NCI-H1694 treated with DMSO at 0.1 percent for 48 hours (cell line): ENCODE data around the gene IL22RA2.
"Not testable (repeated sequence)": the region's sequence is repeated elsewhere in the genome, so short reads cannot be mapped to it uniquely, and the experiment has no call there.

Experiments used
- DNase-seq: peaks from one replicate; lab custom pipeline; 2025; lab: John Stamatoyannopoulos, UW

The IL22RA2 gene

GRCh38 chr6:137173501-137173900, at the start of gene IL22RA2:
TSS of gene IL22RA2 (minus strand) at chr6:137173644. CDS start at chr6:137161749, 11,895 bp downstream.
- DNase-seq, result no peak

GRCh38 chr6:137222381-137222780, 48.9 kb upstream of the IL22RA2 start:
- DNase-seq, result no peak

- no peak for DNase-seq
Measured at GRCh38 chr6:137219664-137220252, 46.3 kb upstream of the IL22RA2 start.

- peak; percentile 61 for DNase-seq
Measured at GRCh38 chr6:137218917-137219663, 45.6 kb upstream of the IL22RA2 start, which contains the start of gene IFNGR1. TSS of gene IFNGR1 (minus strand) at chr6:137219385. CDS start at chr6:137219327, 58 bp downstream.

GRCh38 chr6:137218473-137218916, 45.1 kb upstream of the IL22RA2 start:
- DNase-seq, result no peak

- DNase-seq, result no peak
Measured at GRCh38 chr6:137217801-137218472, 44.5 kb upstream of the IL22RA2 start.

GRCh38 chr6:137216875-137217553, 43.6 kb upstream of the IL22RA2 start:
- DNase-seq, result no peak

GRCh38 chr6:137216106-137216505, 42.7 kb upstream of the IL22RA2 start:
- no peak for DNase-seq

GRCh38 chr6:137215630-137216029, 42.2 kb upstream of the IL22RA2 start:
- DNase-seq, result not testable (repeated sequence)

GRCh38 chr6:137214931-137215330, 41.5 kb upstream of the IL22RA2 start:
- no peak for DNase-seq

- no peak for DNase-seq
Measured at GRCh38 chr6:137213813-137214212, 40.4 kb upstream of the IL22RA2 start.

GRCh38 chr6:137213331-137213740, 39.9 kb upstream of the IL22RA2 start:
- DNase-seq, result no peak

- no peak for DNase-seq
Measured at GRCh38 chr6:137211910-137212309, 38.5 kb upstream of the IL22RA2 start.

GRCh38 chr6:137210903-137211302, 37.5 kb upstream of the IL22RA2 start:
- no peak for DNase-seq

GRCh38 chr6:137208279-137208678, 34.8 kb upstream of the IL22RA2 start:
- no peak for DNase-seq

GRCh38 chr6:137207457-137207856, 34.0 kb upstream of the IL22RA2 start:
- DNase-seq, result not testable (repeated sequence)

GRCh38 chr6:137206577-137206976, 33.1 kb upstream of the IL22RA2 start:
- DNase-seq, result no peak

GRCh38 chr6:137203256-137203655, 29.8 kb upstream of the IL22RA2 start:
- no peak for DNase-seq

GRCh38 chr6:137202078-137202477, 28.6 kb upstream of the IL22RA2 start:
- no peak for DNase-seq

- no peak for DNase-seq
Measured at GRCh38 chr6:137201006-137201405, 27.6 kb upstream of the IL22RA2 start.

- DNase-seq, result no peak
Measured at GRCh38 chr6:137200288-137200687, 26.8 kb upstream of the IL22RA2 start.
